Measurements from ENCODE around the gene IGFALS. TPM values are rescaled to one million over a fixed set of nuclear protein-coding genes. Genes with fewer than 3 reads are reported as not detected.

Gene IGFALS
- total and polyA plus RNA-seq, 2 donors (not counting 3 experiments of a cell fraction or from before 2014, with no cell fraction given), result not detected

DNA sequence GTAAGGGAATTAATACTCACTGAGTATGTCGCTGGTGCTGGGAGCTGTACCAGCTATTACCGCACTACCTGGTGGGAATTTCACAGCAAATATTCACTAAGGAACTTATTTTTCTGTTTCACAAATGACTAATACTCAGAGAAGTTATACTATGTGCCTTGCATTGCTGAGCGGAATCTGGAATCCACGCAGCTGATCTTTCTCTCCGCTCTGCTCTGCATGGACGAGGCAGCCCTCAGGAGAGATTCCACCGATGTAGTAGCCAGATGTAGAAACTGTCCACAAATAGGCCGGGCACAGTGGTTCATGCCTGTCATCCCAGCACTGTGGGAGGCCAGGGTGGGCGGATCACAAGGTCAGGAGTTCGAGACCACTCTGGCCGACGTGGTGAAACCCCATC lies 39.3 kb downstream of the IGFALS start:
- no peaks in the 10 kb centered on the region for H3K79me2 ChIP-seq (ENCODE audit: control insufficient read depth, insufficient read depth, low read length)
- no peaks in the 10 kb centered on the region for H3K27me3 ChIP-seq (ENCODE audit: control insufficient read depth in 2 of 2, insufficient read depth in 2 of 2, low read length in 2 of 2)
- H3K4me3 ChIP-seq (replicated peaks in 1 of 3; ENCODE audit: insufficient read depth in 1 of 3, low read depth in 1 of 3, low read length in 3 of 3), result no peak overlapping the region
- no peaks in the 10 kb centered on the region for H3K4me1 ChIP-seq (ENCODE audit: control insufficient read depth, extremely low read depth, insufficient read depth, low read length)
- H3K9me3 ChIP-seq (replicated peaks; ENCODE audit: control insufficient read depth, insufficient read depth, low read length), result no peaks in the 10 kb centered on the region
- POLR2A ChIA-PET, result no interaction called here
- BruUV-seq (replicated peaks), result no TSS peak
- H2AFZ ChIP-seq (ENCODE audit: low read depth, low read length), result no peak overlapping the region
- FAIRE-seq, result no peak
- H4K20me1 ChIP-seq (replicated peaks; ENCODE audit: control insufficient read depth, extremely low read depth, insufficient read depth, low read length), result no peaks in the 10 kb centered on the region
- CTCF ChIA-PET, result no interaction called here
- no peak for DNase-seq (ENCODE audit: low read depth, low spot score)
- H3K36me3 ChIP-seq (ENCODE audit: control insufficient read depth in 2 of 2, extremely low read depth in 1 of 2, insufficient read depth in 2 of 2, low read length in 2 of 2), result peaks cover 4 to 31% of the 10 kb centered on the region in 2 experiments
- H3K9ac ChIP-seq (replicated peaks; ENCODE audit: extremely low read depth, insufficient read depth, low read length), result no peak overlapping the region
- no peak overlapping the region for H3K4me2 ChIP-seq (ENCODE audit: insufficient read depth, low read length)
- dilution Hi-C loops (cut with MboI; ENCODE audit: extremely low pct_ligation_motif_present, low sequenced_read_pairs) (no loop called here), intact Hi-C loops (cut with micrococcal nuclease) (no loop called here)
- no peaks in the 10 kb centered on the region for H3K9me1 ChIP-seq (replicated peaks; ENCODE audit: control insufficient read depth, extremely low read depth, insufficient read depth, low read length)
- TF ChIP-seq MYC (IDR thresholded peaks at IDR 0.05; ENCODE audit: low read depth, low read length), result no peak
- no peak for TF ChIP-seq FOS (IDR thresholded peaks at IDR 0.05; ENCODE audit: borderline replicate concordance, insufficient read depth, low read length)
- TF ChIP-seq POLR2AphosphoS5 (IDR thresholded peaks at IDR 0.05; ENCODE audit: insufficient read depth, low read depth, low read length), result no peak
- no peak for TF ChIP-seq GATA2 (IDR thresholded peaks at IDR 0.05; ENCODE audit: insufficient read depth, insufficient read length, low read depth, low read length)
- TF ChIP-seq, protein P1, sequence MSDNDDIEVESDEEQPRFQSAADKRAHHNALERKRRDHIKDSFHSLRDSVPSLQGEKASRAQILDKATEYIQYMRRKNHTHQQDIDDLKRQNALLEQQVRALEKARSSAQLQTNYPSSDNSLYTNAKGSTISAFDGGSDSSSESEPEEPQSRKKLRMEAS (IDR thresholded peaks at IDR 0.05; ENCODE audit: insufficient read depth, insufficient read length), result no peak
- no peak for TF ChIP-seq POLR2A (IDR thresholded peaks at IDR 0.05; ENCODE audit: low read depth, low read length)
- no peak for TF ChIP-seq EZH2 (IDR thresholded peaks at IDR 0.05; ENCODE audit: borderline replicate concordance, low read depth, low read length, severe bottlenecking)
- no peak for TF ChIP-seq JUN (IDR thresholded peaks at IDR 0.05; ENCODE audit: borderline replicate concordance, insufficient read depth, insufficient read length, low read depth)
- TF ChIP-seq, protein P2, sequence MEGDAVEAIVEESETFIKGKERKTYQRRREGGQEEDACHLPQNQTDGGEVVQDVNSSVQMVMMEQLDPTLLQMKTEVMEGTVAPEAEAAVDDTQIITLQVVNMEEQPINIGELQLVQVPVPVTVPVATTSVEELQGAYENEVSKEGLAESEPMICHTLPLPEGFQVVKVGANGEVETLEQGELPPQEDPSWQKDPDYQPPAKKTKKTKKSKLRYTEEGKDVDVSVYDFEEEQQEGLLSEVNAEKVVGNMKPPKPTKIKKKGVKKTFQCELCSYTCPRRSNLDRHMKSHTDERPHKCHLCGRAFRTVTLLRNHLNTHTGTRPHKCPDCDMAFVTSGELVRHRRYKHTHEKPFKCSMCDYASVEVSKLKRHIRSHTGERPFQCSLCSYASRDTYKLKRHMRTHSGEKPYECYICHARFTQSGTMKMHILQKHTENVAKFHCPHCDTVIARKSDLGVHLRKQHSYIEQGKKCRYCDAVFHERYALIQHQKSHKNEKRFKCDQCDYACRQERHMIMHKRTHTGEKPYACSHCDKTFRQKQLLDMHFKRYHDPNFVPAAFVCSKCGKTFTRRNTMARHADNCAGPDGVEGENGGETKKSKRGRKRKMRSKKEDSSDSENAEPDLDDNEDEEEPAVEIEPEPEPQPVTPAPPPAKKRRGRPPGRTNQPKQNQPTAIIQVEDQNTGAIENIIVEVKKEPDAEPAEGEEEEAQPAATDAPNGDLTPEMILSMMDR (IDR thresholded peaks at IDR 0.05; ENCODE audit: extremely low read depth in 1 of 2, insufficient read depth in 1 of 2, low read depth in 1 of 2, low read length in 2 of 2), result no peak
- no peak overlapping the region for H3K27ac ChIP-seq (ENCODE audit: insufficient read depth, low read depth, low read length)

Data from endothelial cell of umbilical vein (primary cell).